C1 segment of cervical spinal cord (tissue), 14 donors: Measurements from ENCODE around the gene ISLR.
"Not testable (repeated sequence)": the region's sequence is repeated elsewhere in the genome, so short reads cannot be mapped to it uniquely, and the experiment has no call there.

ENCODE experiments used
- DNase-seq, 14 donors: peaks; one replicate each; lab custom pipeline; 2025; lab: John Stamatoyannopoulos, UW

Gene ISLR

GRCh38 chr15:74136814-74137536 is 36.5 kb upstream of the ISLR start:
- DNase-seq: no peak

DNA sequence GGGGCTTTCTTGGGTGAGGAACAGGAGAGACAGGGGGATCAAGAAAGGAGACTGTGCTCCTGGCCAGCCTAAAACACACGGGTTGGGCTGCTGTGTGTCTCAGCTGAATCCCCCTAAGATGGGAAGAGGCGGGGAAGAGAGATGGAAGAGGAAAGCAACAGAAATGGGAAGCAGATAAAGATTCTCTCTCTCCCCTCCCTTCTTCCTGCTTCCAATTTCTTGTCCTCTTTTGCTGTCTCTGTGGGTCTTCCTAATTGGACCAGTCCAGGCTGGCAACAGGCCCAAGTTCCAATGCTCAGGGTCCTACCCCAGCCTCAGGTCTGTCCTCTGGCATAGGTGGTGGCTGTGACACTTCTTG is 36.0 kb upstream of the ISLR start:
- no peak for DNase-seq

DNA sequence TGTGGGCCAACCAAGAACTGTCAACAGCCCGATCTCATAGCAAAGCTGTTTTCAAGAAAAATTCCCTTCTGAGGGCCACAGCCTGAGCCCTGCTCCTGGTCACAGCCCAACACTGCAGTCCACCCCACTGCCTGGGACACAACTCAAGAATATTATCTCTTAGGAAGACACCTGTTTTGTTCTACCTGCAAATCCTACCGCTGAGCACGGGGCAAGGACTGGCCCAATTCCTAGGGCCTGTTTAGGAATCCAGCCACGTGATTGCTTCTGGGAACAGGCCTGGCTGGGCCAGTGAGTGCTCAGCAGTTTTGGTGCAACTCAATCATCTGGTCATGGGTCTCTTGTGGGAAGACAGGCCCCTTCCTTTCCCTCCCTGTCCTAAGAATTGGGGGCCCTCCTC is 34.9 kb upstream of the ISLR start:
- no peak for DNase-seq

DNA sequence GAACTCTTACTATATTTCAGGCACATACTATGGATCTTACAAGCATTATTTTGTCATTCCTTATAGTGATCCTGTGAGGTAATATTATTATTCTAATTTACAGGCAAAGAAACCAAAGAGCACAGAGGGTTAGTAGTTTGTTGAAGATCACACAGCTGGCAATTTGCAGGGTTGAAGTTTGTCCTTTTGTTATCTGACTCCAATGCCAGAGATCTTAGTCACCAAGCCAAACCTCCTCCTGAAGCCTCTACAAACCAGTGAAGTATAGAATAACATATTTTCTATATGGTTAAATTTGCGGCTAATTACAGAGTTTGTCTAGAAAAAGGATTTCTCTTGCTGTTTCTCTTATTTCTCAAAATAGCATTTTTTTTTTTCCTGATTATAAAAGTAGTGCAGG is 31.9 kb upstream of the ISLR start:
- DNase-seq: no peak

DNA sequence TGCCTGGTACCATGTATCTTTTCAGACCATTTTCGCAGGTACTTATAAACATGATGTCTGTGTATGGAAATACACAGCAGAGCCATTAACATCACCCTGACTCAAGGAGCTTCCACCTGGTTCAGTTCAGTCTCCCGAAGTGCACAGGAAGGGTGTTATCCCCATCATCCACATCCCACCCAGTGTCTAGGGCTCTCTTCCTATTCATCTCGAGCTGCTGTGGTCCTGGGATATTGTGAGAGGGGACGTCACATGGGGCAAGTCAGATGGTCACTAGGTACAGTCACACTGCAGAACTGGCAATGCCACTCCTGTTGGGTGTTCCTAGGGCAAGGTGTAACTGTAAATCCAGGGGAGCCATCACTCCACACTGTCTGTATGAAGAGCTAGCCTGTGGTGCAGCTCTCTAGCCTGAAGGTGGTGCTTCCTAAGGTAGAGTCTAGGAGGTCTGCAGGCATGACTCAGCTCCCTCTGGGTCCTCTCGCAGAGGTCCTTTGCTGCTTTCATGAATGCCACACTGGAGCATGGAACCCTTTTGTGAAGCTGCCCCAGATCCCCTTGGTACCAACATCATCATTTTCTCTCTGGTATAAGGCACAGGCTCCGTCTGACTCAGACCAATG is 29.2 kb upstream of the ISLR start:
- DNase-seq: no peak

GRCh38 chr15:74146277-74146800 is 27.2 kb upstream of the ISLR start:
- DNase-seq: no peak

- no peak for DNase-seq
These were observed 26.5 kb upstream of the ISLR start for GRCh38 chr15:74147051-74147450.

DNA sequence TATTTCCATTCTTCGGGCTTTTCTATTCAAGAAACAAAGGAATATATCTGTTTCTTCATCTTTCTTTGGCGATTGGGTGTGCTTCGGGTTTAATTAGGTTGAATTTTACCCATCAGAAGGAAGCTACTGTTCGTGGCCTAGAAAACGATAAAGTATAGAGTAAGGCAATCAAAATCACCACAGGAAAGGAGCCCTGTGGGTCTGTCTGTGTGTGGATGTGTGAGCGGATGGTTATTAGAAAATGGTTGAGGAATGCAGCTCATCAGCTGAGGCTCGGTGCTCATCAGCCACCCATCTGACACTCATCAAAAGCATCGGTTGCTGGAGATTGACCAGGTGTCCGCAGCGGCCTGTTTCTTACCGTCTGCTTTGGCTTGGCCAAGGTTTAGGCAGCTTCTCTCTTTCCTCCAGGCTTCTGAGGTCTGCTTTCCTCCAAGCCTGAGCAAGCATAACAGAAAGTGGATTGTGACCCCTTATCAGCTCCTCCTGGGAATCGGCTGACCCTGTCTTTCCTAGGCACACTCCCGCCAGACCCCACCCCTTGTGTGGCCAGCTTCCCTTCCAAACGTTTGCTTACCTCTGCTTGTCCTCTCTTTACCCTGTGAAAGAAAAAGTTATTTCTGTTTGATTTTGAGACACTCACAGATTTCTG is 17.6 kb upstream of the ISLR start:
- no peak for DNase-seq

GRCh38 chr15:74156678-74157411 is 16.7 kb upstream of the ISLR start:
- DNase-seq: no peak

GRCh38 chr15:74157868-74158827 is 15.4 kb upstream of the ISLR start:
- no peak for DNase-seq

GRCh38 chr15:74158855-74159650 is 14.5 kb upstream of the ISLR start:
- no peak for DNase-seq

DNA sequence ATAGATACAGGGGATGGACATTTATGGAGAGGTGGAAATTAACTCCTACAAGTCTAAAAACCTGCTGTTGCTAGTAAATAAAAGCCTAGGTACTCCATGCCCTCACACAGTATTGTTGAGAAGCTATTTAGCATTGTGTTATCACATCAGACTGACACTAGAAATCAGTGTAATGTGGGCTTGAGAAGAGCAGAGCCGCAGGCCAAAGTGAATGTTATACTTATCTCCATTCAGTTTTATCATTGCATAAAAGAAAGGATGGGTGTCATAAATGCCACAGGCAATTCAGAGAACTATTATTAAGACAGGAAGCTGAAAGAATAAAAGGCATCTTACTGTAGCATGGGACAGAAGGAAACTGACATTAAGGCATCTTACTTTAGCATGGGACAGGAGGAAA is 13.7 kb upstream of the ISLR start:
- no peak for DNase-seq

DNA sequence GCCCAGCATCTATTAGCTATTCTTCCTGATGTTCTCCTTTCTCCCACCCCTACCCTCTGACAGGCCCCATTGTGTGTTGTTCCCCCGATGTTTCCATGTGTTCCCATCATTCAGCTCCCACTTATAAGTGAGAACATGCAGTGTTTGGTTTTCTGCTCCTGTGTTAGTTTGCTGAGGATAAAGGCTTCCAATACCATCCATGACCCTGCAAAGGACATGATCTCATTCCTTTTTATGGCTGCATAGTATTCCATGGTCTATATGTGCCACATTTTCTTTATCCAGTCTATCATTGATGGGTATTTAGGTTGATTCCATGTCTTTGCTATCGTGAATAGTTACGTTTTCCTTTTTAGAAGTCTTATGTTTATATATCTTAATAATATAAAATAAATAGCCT is 13.1 kb upstream of the ISLR start:
- not testable (repeated sequence) for DNase-seq

GRCh38 chr15:74162195-74162536 is 11.3 kb upstream of the ISLR start:
- not testable (repeated sequence) for DNase-seq

DNA sequence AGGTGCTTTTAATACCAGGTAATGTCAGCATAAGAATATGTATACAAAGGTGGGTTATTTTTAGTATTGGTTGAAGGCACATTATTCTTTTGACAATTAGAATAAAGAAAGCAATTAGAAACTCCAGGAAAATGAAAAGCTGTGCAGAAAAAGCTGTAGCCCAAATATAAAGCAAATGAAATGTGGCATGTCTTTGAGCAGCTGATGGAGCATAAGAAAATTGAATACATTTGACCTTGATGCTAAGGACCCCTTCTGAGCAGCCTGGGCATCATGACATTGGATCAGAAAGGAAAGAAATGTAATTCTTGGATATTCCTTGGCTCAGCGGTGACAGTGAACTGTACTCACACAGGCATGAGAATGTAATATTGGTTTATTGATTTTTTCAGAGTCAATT is 8.0 kb upstream of the ISLR start:
- DNase-seq: no peak

- no peak for DNase-seq
These were observed 5.6 kb upstream of the ISLR start for GRCh38 chr15:74167891-74168331.

- no peak for DNase-seq
These were observed 4.8 kb upstream of the ISLR start for GRCh38 chr15:74168711-74169126.

GRCh38 chr15:74170071-74170844 is 3.3 kb upstream of the ISLR start:
- no peak for DNase-seq

GRCh38 chr15:74170875-74171578 is 2.5 kb upstream of the ISLR start:
- no peak for DNase-seq
